Body of pancreas (tissue), 4 donors: ENCODE results near the gene ICOSLG. TPM values are rescaled to one million over a fixed set of nuclear protein-coding genes. Genes with fewer than 3 reads are reported as not detected.
"Not testable (repeated sequence)": the region's sequence is repeated elsewhere in the genome, so short reads cannot be mapped to it uniquely, and the experiment has no call there.

Source experiments
- ATAC-seq: fragments of 150-250 bp; one replicate; pipeline ENCODE4 v1.9.1; 2016
- DNase-seq, 4 donors: peaks; one replicate each; pipeline ENCODE4 v3.0.0-alpha.2; 2019
- H3K27ac ChIP-seq, 4 donors: fragments of 200-600 bp; sonication (generic); 1 replicate in 3 of 4; 2 replicates in 1 of 4; pipeline versions ENCODE4 v1.5.1 to v1.6.1; 2016 to 2019; ENCODE audit warnings: mild to moderate bottlenecking in 1 of 4, mixed read lengths in 1 of 4, moderate library complexity in 1 of 4
- H3K27me3 ChIP-seq, 2 donors: fragments of 200-600 bp; sonication (generic); one replicate each; pipeline ENCODE4 v1.6.0; 2016; ENCODE audit warnings: mild to moderate bottlenecking in 1 of 2
- H3K36me3 ChIP-seq, 2 donors: fragments of 200-600 bp; sonication (generic); replicated peaks in 1 of 2; 2 replicates each; pipeline ENCODE4 v1.5.1; 2016; ENCODE audit warnings: low read depth in 2 of 2; ENCODE audit not compliant: insufficient read depth in 1 of 2
- H3K4me1 ChIP-seq: fragments of 200-600 bp; sonication (generic); one replicate; pipeline ENCODE4 v1.6.0; 2016
- H3K4me3 ChIP-seq, 2 donors: fragments of 200-600 bp; sonication (generic); 1 replicate in 1 of 2; 2 replicates in 1 of 2; pipeline ENCODE4 v1.5.1; 2016 to 2019
- H3K9me3 ChIP-seq, 3 donors: fragments of 200-600 bp; sonication (generic); 1 replicate in 2 of 3; 2 replicates in 1 of 3; pipeline ENCODE4 v1.5.1; 2016
- WGBS, 2 donors: methylation state at CpG; one replicate each; pipeline ENCODE4 v1.1.5; 2017; 5-methylcytosine and 5-hydroxymethylcytosine counted together
- intact Hi-C: fragments of 100-400 bp; cut with DNase I; formaldehyde crosslinking; loops from one replicate; pipeline ENCODE4 v1.15.1; 2023
- small RNA-seq: library from RNA; depleted of rRNA; stranded (forward); fragments of <200 nt; gene quantifications from one replicate; pipeline ENCODE3, GENCODE V24; 2016
- total RNA-seq, 2 donors: library from RNA; depleted of rRNA; stranded (reverse); fragments of >200 nt; gene quantifications; one replicate each; pipeline ENCODE4 v1.1.0, GENCODE V29; 2016

ICOSLG gene
- total RNA-seq, 2 donors from 2014 or later = 1.6 to 2.0 TPM

DNA sequence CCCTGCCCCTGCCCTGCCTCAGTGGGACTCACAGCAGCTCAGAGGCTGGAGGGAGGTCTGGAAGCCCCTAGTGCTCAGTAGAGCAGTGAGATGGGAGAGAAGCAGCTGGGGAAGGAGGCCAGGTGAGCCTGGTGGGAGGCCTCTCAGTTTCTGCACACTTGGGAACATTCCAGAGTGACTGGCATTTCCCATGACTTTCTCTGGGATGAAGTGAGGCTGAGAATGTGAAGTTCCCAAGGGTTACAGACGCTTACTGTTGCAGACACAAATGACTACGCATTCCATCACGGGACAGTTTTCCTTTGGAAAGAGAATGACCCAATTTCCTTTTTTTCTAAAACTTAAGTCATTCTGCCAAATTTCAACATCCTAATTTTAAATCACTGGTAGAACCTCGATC lies 59.2 kb downstream of the ICOSLG start:
- DNase-seq, H3K4me1 ChIP-seq, ATAC-seq, H3K9me3 ChIP-seq, H3K27ac ChIP-seq, H3K27me3 ChIP-seq, H3K4me3 ChIP-seq, H3K36me3 ChIP-seq, intact Hi-C loops: not testable (repeated sequence)
- WGBS, 2 donors = no CpG with 5 or more reads among the region's 4 CpGs

DNA sequence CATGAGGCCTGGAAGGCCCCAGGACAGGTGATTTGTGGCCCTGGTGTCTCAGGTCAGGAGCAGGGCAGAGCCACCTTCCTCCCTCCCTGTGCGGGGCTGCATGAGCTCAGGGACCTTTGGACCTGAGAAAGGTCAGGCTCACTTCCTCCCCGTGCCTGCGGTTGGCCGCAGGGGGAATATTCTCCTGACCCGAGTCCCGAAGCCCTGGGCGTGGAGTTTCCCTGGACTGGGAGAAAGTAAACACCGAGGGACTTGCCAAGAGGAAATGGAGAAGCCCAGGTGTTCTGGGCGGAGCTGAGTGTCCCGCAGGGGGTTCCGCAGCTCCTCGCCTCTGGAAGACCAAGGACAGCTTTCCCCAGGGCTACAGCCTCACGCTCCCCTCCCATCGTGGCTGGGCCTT lies 64.6 kb downstream of the ICOSLG start:
- H3K4me3 ChIP-seq, H3K27ac ChIP-seq, intact Hi-C loops, DNase-seq, H3K4me1 ChIP-seq, H3K27me3 ChIP-seq, H3K9me3 ChIP-seq, ATAC-seq, H3K36me3 ChIP-seq: not testable (repeated sequence)
- WGBS, 2 donors = no CpG with 5 or more reads among the region's 14 CpGs

DNA sequence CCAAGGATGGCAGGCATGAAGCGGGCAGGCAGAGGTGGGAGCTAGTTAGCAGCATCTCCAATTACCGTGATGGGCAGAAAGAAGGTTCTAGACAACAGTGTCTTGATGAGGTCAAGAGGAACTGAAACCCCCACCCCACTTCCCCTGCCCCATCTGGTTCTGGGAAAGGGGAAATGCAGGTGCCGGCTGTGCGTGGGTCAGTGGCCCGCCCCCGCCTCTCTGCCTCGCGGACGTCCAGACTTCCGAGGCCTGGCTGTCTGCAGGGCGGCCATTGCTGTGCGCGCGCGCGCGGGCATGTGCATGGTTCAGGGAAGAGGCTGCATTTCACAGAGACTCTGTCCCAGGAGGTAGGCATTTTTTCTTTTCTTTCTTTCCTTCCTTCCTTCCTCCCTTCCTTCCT lies 65.6 kb downstream of the ICOSLG start:
- H3K36me3 ChIP-seq, H3K9me3 ChIP-seq, DNase-seq, H3K27me3 ChIP-seq, intact Hi-C loops, H3K27ac ChIP-seq, H3K4me1 ChIP-seq, H3K4me3 ChIP-seq, ATAC-seq: not testable (repeated sequence)
- no CpG with 5 or more reads among the region's 17 CpGs for WGBS, 2 donors

Small RNAs within 50 kb of the gene (small RNA-seq; reads per million reads assigned to genes)
- gene AP001059.3 = not detected

Other genes with a start within 250 kb of the ICOSLG start
- gene TRAPPC10, start 228.6 kb downstream of the ICOSLG start, total RNA-seq = 10 to 100 TPM; 10.9 to 26.4 TPM
- 10 to 100 TPM in 1 of 2 donors, 1 to 10 TPM in 1; 6.5 to 14.5 TPM for gene PWP2, start 133.5 kb downstream of the ICOSLG start, total RNA-seq
- 1 to 10 TPM; 2.1 to 3.0 TPM for gene GATD3, start 107.3 kb downstream of the ICOSLG start, total RNA-seq
- gene DNMT3L, start 21.0 kb upstream of the ICOSLG start, total RNA-seq = not detected
- gene AIRE, start 44.9 kb upstream of the ICOSLG start, total RNA-seq = 1 to 10 TPM in 1 of 2 donors, not detected in 1; 1.0 TPM
- gene PFKL, start 59.1 kb upstream of the ICOSLG start, total RNA-seq = 100 to 1,000 TPM in 1 of 2 donors, 10 to 100 TPM in 1; 56.8 to 104 TPM
- gene CFAP410, start 98.4 kb upstream of the ICOSLG start, total RNA-seq = 10 to 100 TPM; 24.6 to 43.8 TPM
- 1 to 10 TPM; 2.1 to 2.3 TPM for gene TRPM2, start 112.7 kb upstream of the ICOSLG start, total RNA-seq
- gene LRRC3, start 214.6 kb upstream of the ICOSLG start, total RNA-seq = 1 to 10 TPM in 1 of 2 donors, under 1 TPM in 1; 0.33 to 1.0 TPM